ENCODE data around the gene GIGYF2.
"Not testable (repeated sequence)": the region's sequence is repeated elsewhere in the genome, so short reads cannot be mapped to it uniquely, and the experiment has no call there.

GIGYF2 gene

GRCh38 chr2:232892221-232892620 is 195.1 kb downstream of the GIGYF2 start:
- no peak for DNase-seq (ENCODE audit: low read depth in 2 of 2)

GRCh38 chr2:232892843-232893242 is 195.7 kb downstream of the GIGYF2 start:
- DNase-seq (ENCODE audit: low read depth in 2 of 2) = no peak

GRCh38 chr2:232893834-232894233 is 196.7 kb downstream of the GIGYF2 start:
- DNase-seq (ENCODE audit: low read depth in 2 of 2) = no peak

- no peak for DNase-seq (ENCODE audit: low read depth in 2 of 2)
These were observed 197.1 kb downstream of the GIGYF2 start for GRCh38 chr2:232894251-232894650.

GRCh38 chr2:232894746-232895145 is 197.6 kb downstream of the GIGYF2 start:
- DNase-seq (ENCODE audit: low read depth in 2 of 2) = no peak

- no peak for DNase-seq (ENCODE audit: low read depth in 2 of 2)
These were observed 199.0 kb downstream of the GIGYF2 start for GRCh38 chr2:232896111-232896510.

- DNase-seq (ENCODE audit: low read depth in 2 of 2) = no peak
These were observed 199.8 kb downstream of the GIGYF2 start for GRCh38 chr2:232896720-232897597.

GRCh38 chr2:232897598-232898408 is 200.7 kb downstream of the GIGYF2 start:
- DNase-seq (ENCODE audit: low read depth in 2 of 2) = no peak

- DNase-seq (ENCODE audit: low read depth in 2 of 2) = no peak
These were observed 201.7 kb downstream of the GIGYF2 start for GRCh38 chr2:232898592-232899543.

- DNase-seq (ENCODE audit: low read depth in 2 of 2) = no peak
These were observed 203.9 kb downstream of the GIGYF2 start for GRCh38 chr2:232900811-232901735.

GRCh38 chr2:232901736-232902578 is 204.8 kb downstream of the GIGYF2 start:
- DNase-seq (ENCODE audit: low read depth in 2 of 2) = no peak

- DNase-seq (ENCODE audit: low read depth in 2 of 2) = no peak
These were observed 206.9 kb downstream of the GIGYF2 start for GRCh38 chr2:232903989-232904388.

- not testable (repeated sequence) for DNase-seq (ENCODE audit: low read depth in 2 of 2)
These were observed 210.0 kb downstream of the GIGYF2 start for GRCh38 chr2:232906867-232907717.

GRCh38 chr2:232907718-232908085 is 210.6 kb downstream of the GIGYF2 start:
- DNase-seq (ENCODE audit: low read depth in 2 of 2) = not testable (repeated sequence)

- DNase-seq (ENCODE audit: low read depth in 2 of 2) = no peak
These were observed 211.6 kb downstream of the GIGYF2 start for GRCh38 chr2:232908695-232909094.

Measured in activated CD8-positive, alpha-beta memory T cell treated with anti-CD3 and anti-CD28 coated beads for 4 hours (primary cell).